LNCAP (cell line): ENCODE results near the gene LTC4S.

Experiments
- TF ChIP-seq, protein P1 (sequence below): fragments of 450-650 bp; IDR thresholded peaks from 2 replicates; pipeline ENCODE4 v1.5.1; 2017; ENCODE audit warnings: mild to moderate bottlenecking

Gene LTC4S

DNA sequence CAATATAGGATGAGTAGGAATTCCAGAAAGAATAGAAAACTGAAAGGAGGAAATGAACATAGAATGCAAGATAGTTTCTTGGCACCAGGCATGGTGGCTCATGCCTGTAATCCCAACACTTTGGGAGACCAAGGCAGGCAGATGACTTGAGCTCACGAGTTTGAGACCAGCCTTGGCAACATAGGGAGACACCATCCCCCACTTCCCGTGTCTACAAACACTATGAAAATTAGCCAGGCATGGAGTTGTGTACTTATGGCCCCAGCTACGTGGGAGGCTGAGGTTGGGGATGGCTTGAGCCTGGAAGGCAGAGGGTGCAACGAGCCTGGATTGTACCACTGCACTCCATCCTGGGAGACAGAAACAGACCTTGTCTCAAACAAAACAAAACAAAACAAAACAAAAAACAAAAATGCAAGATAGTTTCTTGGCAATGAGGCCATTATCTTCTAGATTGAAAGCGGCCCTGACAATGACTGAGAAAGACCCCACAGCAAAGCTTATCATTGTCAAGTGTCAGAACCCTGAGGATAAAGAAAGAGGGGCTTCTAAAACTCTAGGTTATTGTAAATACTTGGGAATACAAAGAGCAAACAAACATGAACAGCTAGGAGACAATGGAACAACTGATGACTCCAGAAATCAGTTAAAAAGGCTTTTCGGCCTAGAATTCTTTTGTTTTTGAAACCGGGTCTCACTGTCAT is 36.1 kb downstream of the LTC4S start:
- TF ChIP-seq, protein P1, sequence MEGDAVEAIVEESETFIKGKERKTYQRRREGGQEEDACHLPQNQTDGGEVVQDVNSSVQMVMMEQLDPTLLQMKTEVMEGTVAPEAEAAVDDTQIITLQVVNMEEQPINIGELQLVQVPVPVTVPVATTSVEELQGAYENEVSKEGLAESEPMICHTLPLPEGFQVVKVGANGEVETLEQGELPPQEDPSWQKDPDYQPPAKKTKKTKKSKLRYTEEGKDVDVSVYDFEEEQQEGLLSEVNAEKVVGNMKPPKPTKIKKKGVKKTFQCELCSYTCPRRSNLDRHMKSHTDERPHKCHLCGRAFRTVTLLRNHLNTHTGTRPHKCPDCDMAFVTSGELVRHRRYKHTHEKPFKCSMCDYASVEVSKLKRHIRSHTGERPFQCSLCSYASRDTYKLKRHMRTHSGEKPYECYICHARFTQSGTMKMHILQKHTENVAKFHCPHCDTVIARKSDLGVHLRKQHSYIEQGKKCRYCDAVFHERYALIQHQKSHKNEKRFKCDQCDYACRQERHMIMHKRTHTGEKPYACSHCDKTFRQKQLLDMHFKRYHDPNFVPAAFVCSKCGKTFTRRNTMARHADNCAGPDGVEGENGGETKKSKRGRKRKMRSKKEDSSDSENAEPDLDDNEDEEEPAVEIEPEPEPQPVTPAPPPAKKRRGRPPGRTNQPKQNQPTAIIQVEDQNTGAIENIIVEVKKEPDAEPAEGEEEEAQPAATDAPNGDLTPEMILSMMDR, result no peak

DNA sequence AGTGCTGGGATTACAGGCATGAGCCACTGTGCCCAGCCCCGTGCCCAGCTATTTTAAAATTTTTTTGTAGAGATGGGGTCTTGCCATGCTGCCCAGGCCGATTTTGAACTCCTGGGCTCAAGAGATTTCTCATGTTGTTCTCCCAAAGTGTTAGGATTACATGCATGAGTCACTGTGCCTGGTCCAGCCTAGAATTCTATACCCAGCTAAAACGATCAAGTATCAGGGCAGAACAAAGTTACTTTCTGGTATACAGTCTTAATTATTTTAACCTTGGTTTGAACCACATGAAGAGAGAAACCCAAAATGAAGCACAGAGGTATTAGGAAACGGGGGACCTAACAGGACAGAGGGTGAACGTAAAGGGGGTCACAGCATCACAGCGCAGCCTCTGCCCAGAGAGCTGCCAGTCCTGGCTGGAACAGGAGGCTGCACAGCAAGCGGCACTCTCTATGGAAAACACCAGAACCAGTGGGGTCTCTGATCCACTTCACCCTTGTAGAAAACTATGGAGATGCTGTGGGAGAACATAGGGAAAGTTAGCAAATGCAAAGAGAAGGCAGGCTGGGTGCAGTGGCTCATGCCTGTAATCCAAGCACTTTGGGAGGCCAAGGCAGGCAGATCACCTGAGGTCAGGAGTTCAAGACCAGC is 37.2 kb downstream of the LTC4S start:
- TF ChIP-seq, protein P1, result no peak

DNA sequence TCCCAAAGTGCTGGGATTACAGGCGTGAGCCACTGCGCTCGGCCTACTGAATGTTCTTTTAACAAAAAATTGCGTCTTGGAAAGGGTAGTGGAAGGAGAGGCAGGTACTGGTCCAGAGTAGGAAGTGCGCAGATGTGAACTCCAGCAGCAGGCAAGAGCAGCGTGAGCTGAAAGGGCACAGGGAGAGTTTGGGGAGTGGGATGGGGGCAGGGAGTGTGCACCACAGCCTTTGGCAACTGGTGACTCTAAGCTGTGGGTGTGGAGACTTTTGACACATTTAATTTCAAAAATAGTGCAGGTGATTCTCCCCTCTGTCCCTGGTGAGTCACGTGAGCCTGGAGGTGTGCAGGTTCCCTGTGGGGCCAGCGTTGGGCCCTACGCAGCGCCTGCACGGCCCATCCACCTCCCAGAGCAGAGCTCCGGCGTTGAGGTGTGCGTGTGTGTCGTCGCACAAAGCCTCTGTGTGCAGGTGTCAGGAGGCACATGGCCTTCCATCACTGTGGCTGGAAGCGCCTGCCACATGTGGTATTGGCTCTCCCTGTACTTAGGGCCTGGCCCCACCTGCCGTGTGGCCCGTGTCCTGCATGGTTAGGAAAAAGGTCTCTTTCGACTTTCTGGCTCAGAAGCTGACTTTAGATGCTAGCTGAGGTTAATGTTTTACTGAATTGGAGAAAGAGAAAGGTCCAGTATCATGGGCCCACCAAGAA is 38.4 kb downstream of the LTC4S start:
- TF ChIP-seq, protein P1, result no peak

DNA sequence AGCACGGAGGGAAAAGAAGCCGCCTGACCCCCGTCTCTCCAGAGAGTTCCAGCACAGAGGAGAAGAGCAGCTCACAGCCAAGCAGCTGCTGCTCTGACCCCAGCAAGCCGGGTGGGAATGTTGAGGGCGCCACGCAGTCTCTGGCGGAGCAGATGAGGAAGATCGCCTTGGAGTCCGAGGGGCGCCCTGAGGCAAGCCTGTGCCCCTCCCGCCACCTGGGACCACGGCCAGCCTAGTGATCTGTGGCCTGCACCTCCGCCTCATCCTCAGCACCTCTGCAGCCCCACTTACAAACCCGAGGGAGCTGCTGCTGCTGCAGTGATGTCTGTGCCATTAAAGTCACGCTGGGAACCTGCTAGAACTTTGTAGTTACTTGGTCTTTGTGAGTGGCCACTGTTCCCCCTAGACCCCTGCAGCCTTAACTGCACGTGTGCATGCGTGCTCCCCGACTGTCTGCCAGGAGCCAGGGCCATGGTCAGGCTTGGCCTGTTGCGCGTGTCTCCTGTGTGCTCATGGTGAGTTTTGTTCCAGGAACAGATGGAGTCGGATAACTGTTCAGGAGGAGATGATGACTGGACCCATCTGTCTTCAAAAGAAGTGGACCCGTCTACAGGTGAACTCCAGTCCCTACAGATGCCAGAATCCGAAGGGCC is 39.4 kb downstream of the LTC4S start:
- TF ChIP-seq, protein P1, result no peak

DNA sequence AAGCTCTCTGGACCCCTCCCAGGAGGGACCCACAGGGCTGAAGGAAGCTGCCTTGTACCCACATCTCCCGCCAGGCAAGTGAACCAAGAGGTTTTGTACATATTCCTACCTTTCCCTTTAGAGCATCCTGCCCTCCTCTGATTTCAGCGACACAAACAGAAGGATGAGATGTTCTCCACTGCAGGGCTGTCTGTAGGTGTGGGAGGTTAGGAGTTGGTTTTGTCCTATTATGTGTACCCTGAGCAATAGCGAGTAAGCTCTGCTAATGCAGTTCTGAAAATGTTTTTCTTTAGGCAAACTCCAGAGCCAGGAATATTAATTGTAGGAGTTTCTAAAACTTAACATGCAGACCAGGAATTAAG is 39.9 kb downstream of the LTC4S start:
- TF ChIP-seq, protein P1, result no peak

DNA sequence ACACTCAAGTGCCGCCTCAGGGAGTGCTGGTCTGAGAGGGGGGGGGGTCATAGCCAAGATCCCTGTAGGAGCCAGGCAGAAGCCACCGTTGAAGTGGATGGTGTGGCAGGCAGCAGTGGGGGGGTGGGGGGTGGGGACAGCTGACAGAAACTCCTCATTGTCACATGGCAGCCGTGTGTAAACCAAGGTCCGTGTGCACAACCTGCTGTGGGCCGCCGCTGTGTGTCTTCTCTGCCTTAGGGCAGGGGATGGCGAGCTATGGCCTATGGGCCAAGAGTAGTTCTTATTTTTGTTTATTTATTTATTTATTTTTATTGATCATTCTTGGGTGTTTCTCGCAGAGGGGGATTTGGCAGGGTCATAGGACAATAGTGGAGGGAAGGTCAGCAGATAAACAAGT is 40.3 kb downstream of the LTC4S start:
- TF ChIP-seq, protein P1, result no peak

DNA sequence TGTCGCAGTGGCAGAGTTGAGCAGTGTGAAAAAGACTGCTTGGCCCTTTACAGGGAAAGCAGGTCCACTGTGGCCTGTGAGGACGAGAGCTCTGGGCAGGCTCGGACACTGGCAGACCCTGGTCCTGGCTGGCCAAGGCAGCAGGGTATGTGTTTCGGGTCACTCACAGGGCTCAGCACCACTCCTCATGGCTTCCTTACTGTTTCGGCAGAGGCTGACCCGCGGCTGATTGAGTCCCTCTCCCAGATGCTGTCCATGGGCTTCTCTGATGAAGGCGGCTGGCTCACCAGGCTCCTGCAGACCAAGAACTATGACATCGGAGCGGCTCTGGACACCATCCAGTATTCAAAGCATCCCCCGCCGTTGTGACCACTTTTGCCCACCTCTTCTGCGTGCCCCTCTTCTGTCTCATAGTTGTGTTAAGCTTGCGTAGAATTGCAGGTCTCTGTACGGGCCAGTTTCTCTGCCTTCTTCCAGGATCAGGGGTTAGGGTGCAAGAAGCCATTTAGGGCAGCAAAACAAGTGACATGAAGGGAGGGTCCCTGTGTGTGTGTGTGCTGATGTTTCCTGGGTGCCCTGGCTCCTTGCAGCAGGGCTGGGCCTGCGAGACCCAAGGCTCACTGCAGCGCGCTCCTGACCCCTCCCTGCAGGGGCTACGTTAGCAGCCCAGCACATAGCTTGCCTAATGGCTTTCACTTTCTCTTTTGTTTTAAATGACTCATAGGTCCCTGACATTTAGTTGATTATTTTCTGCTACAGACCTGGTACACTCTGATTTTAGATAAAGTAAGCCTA is 42.6 kb downstream of the LTC4S start:
- TF ChIP-seq, protein P1, result no peak
